ENCODE data around the gene NECAB2.

Gene NECAB2

DNA sequence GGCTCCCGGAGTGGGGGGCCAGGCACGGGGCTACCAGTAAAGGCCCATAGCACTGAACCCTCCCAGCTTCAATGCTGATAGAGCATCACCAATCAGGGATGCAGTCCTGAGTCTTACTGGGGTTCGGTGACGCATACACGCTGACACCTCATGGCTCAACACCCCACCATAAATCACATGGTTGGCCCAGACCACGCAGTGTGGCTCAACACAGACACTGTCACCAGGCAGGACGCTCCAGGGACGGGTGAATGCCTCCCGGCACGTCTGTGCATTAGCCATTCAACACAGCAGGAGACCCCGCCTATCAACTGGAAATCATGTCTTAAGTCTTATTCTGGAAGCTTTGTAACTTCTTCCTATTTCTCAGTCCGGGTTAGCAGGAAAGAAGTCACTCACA is 35.0 kb downstream of the NECAB2 start:
- TF ChIP-seq, protein P1, sequence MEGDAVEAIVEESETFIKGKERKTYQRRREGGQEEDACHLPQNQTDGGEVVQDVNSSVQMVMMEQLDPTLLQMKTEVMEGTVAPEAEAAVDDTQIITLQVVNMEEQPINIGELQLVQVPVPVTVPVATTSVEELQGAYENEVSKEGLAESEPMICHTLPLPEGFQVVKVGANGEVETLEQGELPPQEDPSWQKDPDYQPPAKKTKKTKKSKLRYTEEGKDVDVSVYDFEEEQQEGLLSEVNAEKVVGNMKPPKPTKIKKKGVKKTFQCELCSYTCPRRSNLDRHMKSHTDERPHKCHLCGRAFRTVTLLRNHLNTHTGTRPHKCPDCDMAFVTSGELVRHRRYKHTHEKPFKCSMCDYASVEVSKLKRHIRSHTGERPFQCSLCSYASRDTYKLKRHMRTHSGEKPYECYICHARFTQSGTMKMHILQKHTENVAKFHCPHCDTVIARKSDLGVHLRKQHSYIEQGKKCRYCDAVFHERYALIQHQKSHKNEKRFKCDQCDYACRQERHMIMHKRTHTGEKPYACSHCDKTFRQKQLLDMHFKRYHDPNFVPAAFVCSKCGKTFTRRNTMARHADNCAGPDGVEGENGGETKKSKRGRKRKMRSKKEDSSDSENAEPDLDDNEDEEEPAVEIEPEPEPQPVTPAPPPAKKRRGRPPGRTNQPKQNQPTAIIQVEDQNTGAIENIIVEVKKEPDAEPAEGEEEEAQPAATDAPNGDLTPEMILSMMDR (IDR thresholded peaks at IDR 0.05; ENCODE audit: insufficient read depth, low read depth, low read length, missing control alignments), result no peak
- no peak for DNase-seq (ENCODE audit: low read depth)
- H3K4me3 ChIP-seq (ENCODE audit: low read depth, low read length), result no peak overlapping the region

DNA sequence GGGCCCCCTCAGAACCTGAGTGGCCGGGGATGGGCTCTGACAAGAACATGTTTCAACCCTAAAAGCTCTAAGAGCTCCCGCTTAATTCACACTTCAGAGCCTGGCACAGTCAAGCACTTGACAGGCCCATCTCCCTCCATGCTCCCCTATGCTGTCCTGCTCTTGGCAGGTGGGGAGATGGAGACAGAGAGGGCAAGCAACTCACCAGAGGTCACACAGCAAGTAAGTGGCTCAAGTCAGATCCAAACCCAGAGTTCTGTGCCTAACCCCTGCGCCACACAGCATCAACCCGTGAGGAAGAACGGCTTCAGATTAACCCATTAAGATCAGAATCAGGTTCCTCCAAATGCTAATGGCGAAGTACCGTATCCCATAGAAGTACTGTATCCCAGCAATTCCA is 36.4 kb downstream of the NECAB2 start:
- TF ChIP-seq, protein P1 (IDR thresholded peaks at IDR 0.05; ENCODE audit: insufficient read depth, low read depth, low read length, missing control alignments), result no peak
- DNase-seq (ENCODE audit: low read depth), result no peak
- no peak overlapping the region for H3K4me3 ChIP-seq (ENCODE audit: low read depth, low read length)

DNA sequence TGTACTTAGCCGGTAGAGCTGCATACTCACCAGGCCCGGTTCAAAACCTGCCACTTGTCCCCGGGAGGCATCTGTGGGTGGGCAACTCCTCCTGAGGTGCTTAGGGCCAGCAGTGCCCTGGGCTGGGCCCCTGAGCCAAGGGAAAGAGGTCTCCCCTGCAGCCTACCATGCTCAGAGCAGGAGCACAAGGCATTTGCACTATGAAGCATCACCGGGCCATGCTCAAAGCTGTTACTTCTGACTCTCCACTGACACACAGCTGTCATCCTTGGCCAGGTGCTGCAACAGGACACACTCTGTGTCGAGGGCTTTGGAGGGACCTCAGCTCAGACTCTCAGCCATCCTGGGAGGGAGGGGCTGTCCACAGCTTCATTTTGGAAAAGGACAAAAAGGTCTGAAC is 37.3 kb downstream of the NECAB2 start:
- TF ChIP-seq, protein P1 (IDR thresholded peaks at IDR 0.05; ENCODE audit: insufficient read depth, low read depth, low read length, missing control alignments), result no peak
- DNase-seq (ENCODE audit: low read depth), result no peak

DNA sequence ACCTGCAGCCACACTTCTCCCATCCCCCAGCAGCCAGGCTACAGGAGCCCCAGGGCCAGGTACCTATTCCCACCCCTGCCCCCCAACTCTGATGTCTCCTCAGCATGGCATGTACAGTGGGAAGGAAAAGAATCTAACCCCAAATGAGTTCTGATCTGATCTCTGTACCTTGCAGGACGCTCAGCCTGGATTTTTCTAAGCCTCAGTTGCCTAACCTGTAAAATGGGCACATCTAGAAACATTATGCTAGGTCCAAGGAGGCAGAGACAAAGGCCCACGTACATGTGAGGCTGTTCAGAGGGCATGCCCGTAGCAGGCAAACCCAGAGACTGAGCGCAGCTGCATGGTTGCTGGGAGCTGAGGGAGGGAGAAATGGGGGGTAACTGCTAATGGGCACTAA is 39.5 kb downstream of the NECAB2 start:
- no peak for DNase-seq (ENCODE audit: low read depth)
- no peak overlapping the region for H3K4me3 ChIP-seq (ENCODE audit: low read depth, low read length)
- TF ChIP-seq, protein P1 (IDR thresholded peaks at IDR 0.05; ENCODE audit: insufficient read depth, low read depth, low read length, missing control alignments), result no peak

More for the DNA sequence above, 37.3 kb downstream of the NECAB2 start:
- H3K4me3 ChIP-seq (ENCODE audit: low read depth, low read length), result no peak overlapping the region

DNA sequence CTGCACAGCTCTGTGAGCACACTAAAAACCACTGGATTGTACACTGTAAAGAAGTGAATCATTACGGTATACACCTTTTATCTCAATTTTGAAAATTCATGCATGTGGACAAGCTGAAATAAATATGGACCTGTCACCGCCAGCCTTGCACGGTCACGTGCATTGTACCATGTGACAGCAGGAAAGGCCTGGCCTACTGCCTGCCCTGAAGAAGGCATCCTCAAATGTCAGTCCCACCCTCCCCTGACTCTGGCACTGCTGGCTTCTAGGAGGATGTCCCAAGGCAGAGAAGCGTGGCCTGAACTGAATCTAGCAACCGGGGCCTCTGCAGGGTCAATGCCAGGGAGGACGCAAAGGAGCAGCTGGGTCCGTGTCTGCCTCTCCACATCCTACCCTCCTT is 39.9 kb downstream of the NECAB2 start:
- no peak for DNase-seq (ENCODE audit: low read depth)
- TF ChIP-seq, protein P1 (IDR thresholded peaks at IDR 0.05; ENCODE audit: insufficient read depth, low read depth, low read length, missing control alignments), result no peak
- H3K4me3 ChIP-seq (ENCODE audit: low read depth, low read length), result no peak overlapping the region

DNA sequence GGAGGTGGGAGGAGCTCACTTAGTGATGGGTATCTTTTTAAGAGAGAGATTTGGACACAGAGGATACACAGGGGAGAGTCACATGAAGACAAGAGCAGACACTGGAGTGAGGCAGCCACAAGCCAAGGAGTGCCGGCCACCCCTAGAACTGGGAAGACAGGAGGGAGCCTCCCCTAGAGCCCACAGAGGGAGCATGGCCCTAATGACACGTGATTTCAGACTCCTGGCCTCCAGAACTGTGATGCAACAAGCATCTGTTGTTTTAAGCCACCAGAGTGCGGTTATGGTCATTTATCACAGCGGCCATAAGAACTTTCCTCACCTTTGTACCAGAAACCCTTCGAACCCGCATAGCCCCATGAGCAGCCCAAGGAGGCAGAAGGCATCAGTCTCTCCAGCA is 41.2 kb downstream of the NECAB2 start:
- no peak overlapping the region for H3K4me3 ChIP-seq (ENCODE audit: low read depth, low read length)
- no peak for DNase-seq (ENCODE audit: low read depth)
- TF ChIP-seq, protein P1 (IDR thresholded peaks at IDR 0.05; ENCODE audit: insufficient read depth, low read depth, low read length, missing control alignments), result no peak

DNA sequence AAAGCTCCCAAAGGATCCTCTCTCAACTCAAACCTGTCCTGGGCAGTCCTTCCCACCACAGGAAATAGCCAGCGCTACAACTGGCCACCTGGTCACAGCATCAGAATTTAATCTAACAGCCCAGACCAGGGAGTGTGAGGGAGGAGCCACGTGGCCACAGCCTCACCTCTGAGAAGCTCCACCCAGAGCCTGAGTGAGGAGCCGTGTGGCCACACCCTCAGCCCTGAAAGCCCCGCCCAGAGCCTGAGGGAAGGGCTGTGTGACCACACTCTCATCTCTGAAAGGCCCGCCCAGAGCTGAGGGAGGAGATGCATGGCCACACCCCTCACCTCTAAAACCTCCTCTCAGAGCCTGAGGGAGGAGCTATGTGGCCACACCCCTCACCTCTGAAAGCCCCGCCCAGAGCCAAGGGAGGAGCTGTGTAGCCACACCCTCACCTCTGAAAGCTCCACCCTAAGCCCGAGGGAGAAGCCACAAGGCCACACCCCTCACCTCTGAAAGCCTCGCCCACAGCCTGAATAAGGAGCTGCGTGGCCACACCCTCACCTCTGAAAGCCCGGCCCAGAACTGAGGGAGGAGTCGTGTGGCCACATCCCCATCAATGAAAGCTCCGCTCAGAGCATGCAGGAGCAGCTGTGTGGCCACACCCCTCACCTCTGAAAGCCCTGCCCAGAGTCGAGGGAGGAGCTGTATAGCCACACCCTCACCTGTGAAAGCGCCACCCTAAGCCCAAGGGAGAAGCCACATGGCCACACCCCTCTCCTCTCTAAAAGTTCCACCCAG is 45.9 kb downstream of the NECAB2 start:
- peak; percentile 89 for DNase-seq (ENCODE audit: low read depth)
- H3K4me3 ChIP-seq (ENCODE audit: low read depth, low read length), result no peak overlapping the region
- TF ChIP-seq, protein P1 (IDR thresholded peaks at IDR 0.05; ENCODE audit: insufficient read depth, low read depth, low read length, missing control alignments), result no peak

Data from GM12865 (cell line).